ENCODE data around the gene GAD2.

The GAD2 gene

GRCh38 chr10:26214551-26215395 is 1.8 kb upstream of the GAD2 start:
- H3K4me3 ChIP-seq (ENCODE audit: low read depth, low read length) = no peak overlapping the region
- no peak for TF ChIP-seq CTCF (IDR thresholded peaks at IDR 0.05; ENCODE audit: borderline replicate concordance, insufficient read depth, low read depth, low read length)

- H3K4me3 ChIP-seq (ENCODE audit: low read depth, low read length) = no peak overlapping the region
Observed at GRCh38 chr10:26215396-26215934, 1.1 kb upstream of the GAD2 start.

GRCh38 chr10:26215935-26216584 is 514 bp upstream of the GAD2 start:
- no peak for TF ChIP-seq CTCF (IDR thresholded peaks at IDR 0.05; ENCODE audit: borderline replicate concordance, insufficient read depth, low read depth, low read length)
- no peak overlapping the region for H3K4me3 ChIP-seq (ENCODE audit: low read depth, low read length)

More at GRCh38 chr10:26215396-26215934, 1.1 kb upstream of the GAD2 start:
- TF ChIP-seq CTCF (IDR thresholded peaks at IDR 0.05; ENCODE audit: borderline replicate concordance, insufficient read depth, low read depth, low read length) = no peak

GRCh38 chr10:26217396-26218086 is 967 bp downstream of the GAD2 start:
- no peak for TF ChIP-seq CTCF (IDR thresholded peaks at IDR 0.05; ENCODE audit: borderline replicate concordance, insufficient read depth, low read depth, low read length)
- H3K4me3 ChIP-seq (ENCODE audit: low read depth, low read length) = no peak overlapping the region

GRCh38 chr10:26219676-26220075 is 3.1 kb downstream of the GAD2 start:
- H3K4me3 ChIP-seq (ENCODE audit: low read depth, low read length) = no peak overlapping the region
- no peak for TF ChIP-seq CTCF (IDR thresholded peaks at IDR 0.05; ENCODE audit: borderline replicate concordance, insufficient read depth, low read depth, low read length)

- H3K4me3 ChIP-seq (ENCODE audit: low read depth, low read length) = no peak overlapping the region
- TF ChIP-seq CTCF (IDR thresholded peaks at IDR 0.05; ENCODE audit: borderline replicate concordance, insufficient read depth, low read depth, low read length) = no peak
Observed at GRCh38 chr10:26220901-26221300, 4.3 kb downstream of the GAD2 start.
